SK-N-SH treated with all-trans-retinoic acid at 6 μM for 48 hours (cell line): ENCODE measurements around the gene ZNF503.

Experiments used
- ATAC-seq: fragments of 200-7000 bp; cut with Tn5 transposase; 3 replicates; pipeline ENCODE4 v1.9.1; 2020; ENCODE audit warnings: mild to moderate bottlenecking, moderate library complexity
- ARNTL ChIP-seq: fragments of 450-650 bp; formaldehyde crosslinking; IDR thresholded peaks from 2 replicates; pipeline ENCODE4 v1.5.0; 2020; ENCODE audit warnings: low read depth, mild to moderate bottlenecking, moderate library complexity, borderline replicate concordance
- CREB5 ChIP-seq: fragments of 250-450 bp; sonication (Bioruptor Pico); IDR thresholded peaks from 2 replicates; pipeline ENCODE4 v1.5.1; 2020; ENCODE audit warnings: low read depth, mild to moderate bottlenecking, moderate library complexity
- CSDC2 ChIP-seq: fragments of 250-450 bp; sonication (Bioruptor Pico); IDR thresholded peaks from 2 replicates; pipeline ENCODE4 v1.5.0; 2020; ENCODE audit warnings: mild to moderate bottlenecking, moderate library complexity
- CSRNP3 ChIP-seq: fragments of 250-450 bp; sonication (Bioruptor Pico); IDR thresholded peaks from 2 replicates; pipeline ENCODE4 v1.5.1; 2021; ENCODE audit warnings: mild to moderate bottlenecking, moderate library complexity
- ESRRG ChIP-seq: fragments of 250-450 bp; sonication (Bioruptor Pico); IDR thresholded peaks from 2 replicates; pipeline ENCODE4 v1.6.1; 2021; ENCODE audit warnings: mild to moderate bottlenecking
- GLIS3 ChIP-seq: fragments of 250-450 bp; sonication (Bioruptor Pico); IDR thresholded peaks from 2 replicates; pipeline ENCODE4 v1.5.0; 2020; ENCODE audit warnings: mild to moderate bottlenecking, moderate library complexity
- ISL1 ChIP-seq: fragments of 250-450 bp; sonication (Bioruptor Pico); IDR thresholded peaks from 2 replicates; pipeline ENCODE4 v2.1.2; 2022; ENCODE audit warnings: mild to moderate bottlenecking, moderate library complexity
- POU6F1 ChIP-seq: fragments of 250-450 bp; sonication (Bioruptor Pico); IDR thresholded peaks from 2 replicates; pipeline ENCODE4 v1.8.0; 2021; ENCODE audit warnings: low read depth, mild to moderate bottlenecking, moderate library complexity, borderline replicate concordance
- PPARA ChIP-seq: fragments of 250-450 bp; sonication (Bioruptor Pico); IDR thresholded peaks from 2 replicates; pipeline ENCODE4 v1.5.0; 2020; ENCODE audit warnings: mild to moderate bottlenecking, borderline replicate concordance
- SNAI2 ChIP-seq: fragments of 250-450 bp; sonication (Bioruptor Pico); IDR thresholded peaks from 2 replicates; pipeline ENCODE4 v1.5.0; 2020; ENCODE audit warnings: mild to moderate bottlenecking, moderate library complexity
- TCF4 ChIP-seq: fragments of 250-450 bp; sonication (Bioruptor Pico); IDR thresholded peaks from 2 replicates; pipeline ENCODE4 v1.8.0; 2021; ENCODE audit warnings: mild to moderate bottlenecking, moderate library complexity, borderline replicate concordance
- TSHZ2 ChIP-seq: fragments of 250-450 bp; sonication (Bioruptor Pico); IDR thresholded peaks from 2 replicates; pipeline ENCODE4 v1.5.0; 2020; ENCODE audit warnings: mild to moderate bottlenecking, moderate library complexity
- ZC3H10 ChIP-seq: fragments of 250-450 bp; sonication (Bioruptor Pico); IDR thresholded peaks from 2 replicates; pipeline ENCODE4 v1.5.1; 2021; ENCODE audit warnings: mild to moderate bottlenecking, moderate library complexity
- ZFP3 ChIP-seq: fragments of 250-450 bp; sonication (Bioruptor Pico); IDR thresholded peaks from 2 replicates; pipeline ENCODE4 v1.5.0; 2020; ENCODE audit warnings: mild to moderate bottlenecking, moderate library complexity
- ZFP30 ChIP-seq: fragments of 450-650 bp; formaldehyde crosslinking; IDR thresholded peaks from 2 replicates; pipeline ENCODE4 v1.5.0; 2022; ENCODE audit warnings: mild to moderate bottlenecking, moderate library complexity
- ZNF565 ChIP-seq: fragments of 450-650 bp; formaldehyde crosslinking; conservative IDR thresholded peaks from 2 replicates; pipeline ENCODE4 v1.5.0; 2020; ENCODE audit warnings: low read depth, mild to moderate bottlenecking, moderate library complexity
- ZNF70 ChIP-seq: fragments of 450-650 bp; formaldehyde crosslinking; IDR thresholded peaks from 2 replicates; pipeline ENCODE4 v1.5.0; 2020; ENCODE audit warnings: mild to moderate bottlenecking, moderate library complexity
- ZNF8 ChIP-seq: fragments of 450-650 bp; formaldehyde crosslinking; IDR thresholded peaks from 2 replicates; pipeline ENCODE4 v1.5.0; 2020; ENCODE audit warnings: mild to moderate bottlenecking, moderate library complexity

ZNF503 gene

GRCh38 chr10:75441682-75442081 lies 40.1 kb upstream of the ZNF503 start:
- ATAC-seq = no peak
- TF ChIP-seq ZNF8 (CRISPR knock-in tag) = no peak
- no peak for TF ChIP-seq CSDC2 (CRISPR knock-in tag)
- no peak for TF ChIP-seq ESRRG (CRISPR knock-in tag)
- no peak for TF ChIP-seq GLIS3 (CRISPR knock-in tag)
- TF ChIP-seq ZC3H10 (CRISPR knock-in tag) = no peak
- TF ChIP-seq CREB5 (CRISPR knock-in tag) = no peak
- no peak for TF ChIP-seq ZFP3 (CRISPR knock-in tag)
- no peak for TF ChIP-seq ARNTL (CRISPR knock-in tag)
- no peak for TF ChIP-seq TCF4 (CRISPR knock-in tag)
- no peak for TF ChIP-seq ZFP30 (CRISPR knock-in tag)
- no peak for TF ChIP-seq ISL1 (CRISPR knock-in tag)
- no peak for TF ChIP-seq ZNF70 (CRISPR knock-in tag)
- TF ChIP-seq CSRNP3 (CRISPR knock-in tag) = no peak
- TF ChIP-seq ZNF565 (CRISPR knock-in tag) = no peak

GRCh38 chr10:75441196-75441595 lies 39.6 kb upstream of the ZNF503 start:
- no peak for ATAC-seq
- TF ChIP-seq CSDC2 (CRISPR knock-in tag) = no peak
- TF ChIP-seq ZNF565 (CRISPR knock-in tag) = no peak
- TF ChIP-seq PPARA (CRISPR knock-in tag) = no peak
- TF ChIP-seq TSHZ2 = no peak
- TF ChIP-seq SNAI2 (CRISPR knock-in tag) = no peak
- no peak for TF ChIP-seq ESRRG (CRISPR knock-in tag)
- TF ChIP-seq ZC3H10 (CRISPR knock-in tag) = no peak
- no peak for TF ChIP-seq ZFP3 (CRISPR knock-in tag)

- TF ChIP-seq ARNTL (CRISPR knock-in tag) (no peak), POU6F1 (CRISPR knock-in tag) (no peak), TSHZ2 (no peak), ZFP3 (CRISPR knock-in tag) (no peak), ESRRG (CRISPR knock-in tag) (no peak), ZNF8 (CRISPR knock-in tag) (no peak), ZFP30 (CRISPR knock-in tag) (no peak)
- TF ChIP-seq, all 23 proteins: peak for 0
- no peak for ATAC-seq
Measured at GRCh38 chr10:75440271-75440793, 38.8 kb upstream of the ZNF503 start.
